Glomerular visceral epithelial cell (primary cell): ENCODE measurements around the gene MED17.
A peak's percentile ranks its signal among the peaks of the same experiment; 100 is the strongest.
"Not testable (repeated sequence)": the region's sequence is repeated elsewhere in the genome, so short reads cannot be mapped to it uniquely, and the experiment has no call there.

Source experiments
- DNase-seq: peaks from one replicate; pipeline ENCODE4 v3.0.0-alpha.2; 2016; ENCODE audit errors: extremely low spot score

Gene MED17

GRCh38 chr11:93757924-93758865 is 25.9 kb upstream of the MED17 start:
- DNase-seq: no peak

GRCh38 chr11:93759123-93759522 is 25.0 kb upstream of the MED17 start:
- DNase-seq: not testable (repeated sequence)

- no peak for DNase-seq
Observed at GRCh38 chr11:93761910-93762309, 22.2 kb upstream of the MED17 start.

GRCh38 chr11:93765551-93765950 is 18.5 kb upstream of the MED17 start:
- DNase-seq: no peak

- DNase-seq: no peak
Observed at GRCh38 chr11:93766504-93766903, 17.6 kb upstream of the MED17 start.

- DNase-seq: no peak
Observed at GRCh38 chr11:93767018-93767417, 17.1 kb upstream of the MED17 start.

GRCh38 chr11:93770160-93770559 is 13.9 kb upstream of the MED17 start:
- DNase-seq: no peak

GRCh38 chr11:93772123-93772522 is 12.0 kb upstream of the MED17 start:
- no peak for DNase-seq

- no peak for DNase-seq
Observed at GRCh38 chr11:93773045-93773477, 11.0 kb upstream of the MED17 start.

- DNase-seq: no peak
Observed at GRCh38 chr11:93773601-93774200, 10.4 kb upstream of the MED17 start.

- DNase-seq: not testable (repeated sequence)
Observed at GRCh38 chr11:93774560-93774959, 9.5 kb upstream of the MED17 start.

- DNase-seq: no peak
Observed at GRCh38 chr11:93775289-93775688, 8.8 kb upstream of the MED17 start.

- DNase-seq: no peak
Observed at GRCh38 chr11:93783362-93783761, 720 bp upstream of the MED17 start.

- no peak for DNase-seq
Observed at GRCh38 chr11:93783765-93784144, 327 bp upstream of the MED17 start.

- DNase-seq: peak; percentile 11
Observed at GRCh38 chr11:93784935-93785360, 866 bp downstream of the MED17 start.

GRCh38 chr11:93791493-93791892 is 7.4 kb downstream of the MED17 start:
- DNase-seq: no peak

- no peak for DNase-seq
Observed at GRCh38 chr11:93796441-93797231, 12.6 kb downstream of the MED17 start.

GRCh38 chr11:93801366-93801765 is 17.3 kb downstream of the MED17 start:
- no peak for DNase-seq

- no peak for DNase-seq
Observed at GRCh38 chr11:93804879-93805278, 20.8 kb downstream of the MED17 start.

- no peak for DNase-seq
Observed at GRCh38 chr11:93807980-93808379, 23.9 kb downstream of the MED17 start.

GRCh38 chr11:93813974-93814373 is 29.9 kb downstream of the MED17 start:
- no peak for DNase-seq

GRCh38 chr11:93814966-93815633 is 31.0 kb downstream of the MED17 start:
- no peak for DNase-seq
